ENCODE results near the gene EXOSC6. TPM values are rescaled to one million over a fixed set of nuclear protein-coding genes. Genes with fewer than 3 reads are reported as not detected.

EXOSC6 gene
- total and polyA plus RNA-seq, 2 experiments from 2014 or later = 13.7 to 27.8 TPM

DNA sequence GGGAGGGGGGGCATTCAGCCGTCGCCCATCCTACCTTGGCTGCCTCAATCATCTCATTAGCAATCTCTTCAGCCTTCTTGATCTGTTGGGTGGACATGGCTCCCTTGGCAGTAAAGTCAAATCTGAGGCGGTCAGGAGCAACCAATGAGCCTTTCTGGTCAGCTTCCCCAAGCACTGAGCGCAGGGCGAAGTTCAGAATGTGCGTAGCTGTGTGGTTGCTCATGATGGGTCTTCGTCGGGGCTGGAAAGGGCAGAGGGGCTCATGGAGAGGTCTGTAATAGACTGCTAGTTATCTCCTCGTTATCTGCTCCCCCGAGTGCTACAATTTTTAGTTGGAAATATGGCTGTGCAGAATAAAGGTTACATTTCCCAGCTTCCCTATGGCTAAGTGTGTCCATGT is 7.2 kb upstream of the EXOSC6 start:
- H3K36me3 Mint-ChIP-seq (ENCODE audit: low read depth) = peaks cover 95% of the 10 kb centered on the region
- H3K27me3 ChIP-seq (ENCODE audit: insufficient read depth) = no peaks in the 10 kb centered on the region

DNA sequence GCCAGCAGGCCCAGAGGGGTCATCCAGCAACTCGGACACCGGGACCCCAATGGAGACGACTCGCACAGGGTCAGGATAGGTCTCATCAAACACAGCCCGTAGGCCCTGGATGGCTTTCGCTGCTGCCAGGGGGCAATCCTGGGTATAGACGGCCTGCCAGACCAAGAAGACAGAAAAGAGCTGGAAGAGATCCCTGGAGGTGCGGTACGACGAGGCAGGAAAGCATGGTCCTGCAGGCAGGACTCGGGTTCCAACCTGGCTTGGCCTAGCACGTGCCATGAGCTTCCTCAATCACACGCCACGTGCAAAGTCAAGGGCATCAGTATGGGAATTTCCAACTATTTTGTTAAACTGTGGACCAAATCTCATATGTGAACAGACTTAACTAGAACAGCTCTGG is 6.3 kb upstream of the EXOSC6 start:
- Mint-ChIP-seq H3K27me3 (ENCODE audit: insufficient read depth, low read depth, poor library complexity) (peaks cover 9% of the 10 kb centered on the region), H3K4me3 (no peak overlapping the region), H3K36me3 (ENCODE audit: low read depth) (peaks cover 95% of the 10 kb centered on the region), H3K9me3 (no peaks in the 10 kb centered on the region), H3K27ac (no peak overlapping the region), H3K4me1 (peaks cover 2% of the 10 kb centered on the region; the same call in 1 of the 3 replicates)
- no peaks in the 10 kb centered on the region; the same call in 1 of the 2 replicates for H3K79me2 ChIP-seq (replicated peaks; ENCODE audit: insufficient read depth)
- H3K36me3 ChIP-seq (ENCODE audit: insufficient read depth) = peaks cover 94% of the 10 kb centered on the region
- peaks cover 78% of the 10 kb centered on the region for H3F3A ChIP-seq (replicated peaks; ENCODE audit: low read depth)
- no peak overlapping the region for H3K4me3 ChIP-seq
- peaks cover 59% of the 10 kb centered on the region for H4K20me1 ChIP-seq (replicated peaks; ENCODE audit: insufficient read depth)
- TF ChIP-seq NANOG (IDR thresholded peaks at IDR 0.05; ENCODE audit: borderline replicate concordance) (no peak), JUNB (IDR thresholded peaks at IDR 0.05; ENCODE audit: unreplicated experiment) (no peak), EZH2phosphoT487 (IDR thresholded peaks at IDR 0.05; ENCODE audit: unreplicated experiment) (no peak), POLR2AphosphoS5 (IDR thresholded peaks at IDR 0.05; ENCODE audit: low read depth) (no peak), ZNF331 (CRISPR knock-in tag; IDR thresholded peaks at IDR 0.05; ENCODE audit: low read depth) (no peak), EZH2 (IDR thresholded peaks at IDR 0.05; ENCODE audit: low read depth, unreplicated experiment) (no peak), STAT1 (IDR thresholded peaks at IDR 0.05; ENCODE audit: unreplicated experiment) (no peak)
- TF ChIP-seq, protein P1, sequence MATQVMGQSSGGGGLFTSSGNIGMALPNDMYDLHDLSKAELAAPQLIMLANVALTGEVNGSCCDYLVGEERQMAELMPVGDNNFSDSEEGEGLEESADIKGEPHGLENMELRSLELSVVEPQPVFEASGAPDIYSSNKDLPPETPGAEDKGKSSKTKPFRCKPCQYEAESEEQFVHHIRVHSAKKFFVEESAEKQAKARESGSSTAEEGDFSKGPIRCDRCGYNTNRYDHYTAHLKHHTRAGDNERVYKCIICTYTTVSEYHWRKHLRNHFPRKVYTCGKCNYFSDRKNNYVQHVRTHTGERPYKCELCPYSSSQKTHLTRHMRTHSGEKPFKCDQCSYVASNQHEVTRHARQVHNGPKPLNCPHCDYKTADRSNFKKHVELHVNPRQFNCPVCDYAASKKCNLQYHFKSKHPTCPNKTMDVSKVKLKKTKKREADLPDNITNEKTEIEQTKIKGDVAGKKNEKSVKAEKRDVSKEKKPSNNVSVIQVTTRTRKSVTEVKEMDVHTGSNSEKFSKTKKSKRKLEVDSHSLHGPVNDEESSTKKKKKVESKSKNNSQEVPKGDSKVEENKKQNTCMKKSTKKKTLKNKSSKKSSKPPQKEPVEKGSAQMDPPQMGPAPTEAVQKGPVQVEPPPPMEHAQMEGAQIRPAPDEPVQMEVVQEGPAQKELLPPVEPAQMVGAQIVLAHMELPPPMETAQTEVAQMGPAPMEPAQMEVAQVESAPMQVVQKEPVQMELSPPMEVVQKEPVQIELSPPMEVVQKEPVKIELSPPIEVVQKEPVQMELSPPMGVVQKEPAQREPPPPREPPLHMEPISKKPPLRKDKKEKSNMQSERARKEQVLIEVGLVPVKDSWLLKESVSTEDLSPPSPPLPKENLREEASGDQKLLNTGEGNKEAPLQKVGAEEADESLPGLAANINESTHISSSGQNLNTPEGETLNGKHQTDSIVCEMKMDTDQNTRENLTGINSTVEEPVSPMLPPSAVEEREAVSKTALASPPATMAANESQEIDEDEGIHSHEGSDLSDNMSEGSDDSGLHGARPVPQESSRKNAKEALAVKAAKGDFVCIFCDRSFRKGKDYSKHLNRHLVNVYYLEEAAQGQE (IDR thresholded peaks at IDR 0.05; ENCODE audit: unreplicated experiment) = no peak
- TF ChIP-seq, protein P2, sequence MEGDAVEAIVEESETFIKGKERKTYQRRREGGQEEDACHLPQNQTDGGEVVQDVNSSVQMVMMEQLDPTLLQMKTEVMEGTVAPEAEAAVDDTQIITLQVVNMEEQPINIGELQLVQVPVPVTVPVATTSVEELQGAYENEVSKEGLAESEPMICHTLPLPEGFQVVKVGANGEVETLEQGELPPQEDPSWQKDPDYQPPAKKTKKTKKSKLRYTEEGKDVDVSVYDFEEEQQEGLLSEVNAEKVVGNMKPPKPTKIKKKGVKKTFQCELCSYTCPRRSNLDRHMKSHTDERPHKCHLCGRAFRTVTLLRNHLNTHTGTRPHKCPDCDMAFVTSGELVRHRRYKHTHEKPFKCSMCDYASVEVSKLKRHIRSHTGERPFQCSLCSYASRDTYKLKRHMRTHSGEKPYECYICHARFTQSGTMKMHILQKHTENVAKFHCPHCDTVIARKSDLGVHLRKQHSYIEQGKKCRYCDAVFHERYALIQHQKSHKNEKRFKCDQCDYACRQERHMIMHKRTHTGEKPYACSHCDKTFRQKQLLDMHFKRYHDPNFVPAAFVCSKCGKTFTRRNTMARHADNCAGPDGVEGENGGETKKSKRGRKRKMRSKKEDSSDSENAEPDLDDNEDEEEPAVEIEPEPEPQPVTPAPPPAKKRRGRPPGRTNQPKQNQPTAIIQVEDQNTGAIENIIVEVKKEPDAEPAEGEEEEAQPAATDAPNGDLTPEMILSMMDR (conservative IDR thresholded peaks at IDR 0.05; ENCODE audit: low read depth in 2 of 2) = no peak
- H3K27me3 ChIP-seq (ENCODE audit: insufficient read depth) = no peaks in the 10 kb centered on the region
- no peak overlapping the region for H3K4me2 ChIP-seq
- no peak overlapping the region for H2AFZ ChIP-seq
- no peak overlapping the region; the same call in 1 of the 2 replicates for H3K27ac ChIP-seq (ENCODE audit: low read depth)
- ATAC-seq (no peak), DNase-seq (ENCODE audit: low spot score) (no peak)
- no peaks in the 10 kb centered on the region for H3K9me2 ChIP-seq (ENCODE audit: insufficient read depth)
- no peaks in the 10 kb centered on the region for H3K4me1 ChIP-seq (ENCODE audit: insufficient read depth)

More for the DNA sequence above, 7.2 kb upstream of the EXOSC6 start:
- Histone ChIP-seq H3K4me2 (no peak overlapping the region), H2AFZ (no peak overlapping the region), H3K4me3 (no peak overlapping the region), H3K4me1 (ENCODE audit: insufficient read depth) (no peaks in the 10 kb centered on the region), H3K36me3 (ENCODE audit: insufficient read depth) (peaks cover 94% of the 10 kb centered on the region), H3K27ac (ENCODE audit: low read depth) (no peak overlapping the region), H3F3A (replicated peaks; ENCODE audit: low read depth) (peaks cover 73% of the 10 kb centered on the region), H4K20me1 (replicated peaks; ENCODE audit: insufficient read depth) (peaks cover 58% of the 10 kb centered on the region), H3K9me2 (ENCODE audit: insufficient read depth) (no peaks in the 10 kb centered on the region), H3K79me2 (replicated peaks; ENCODE audit: insufficient read depth) (no peaks in the 10 kb centered on the region; the same call in 1 of the 2 replicates)
- Mint-ChIP-seq H3K4me1 (no peaks in the 10 kb centered on the region), H3K4me3 (no peak overlapping the region), H3K27ac (no peak overlapping the region), H3K27me3 (ENCODE audit: insufficient read depth, low read depth, poor library complexity) (peaks cover 5% of the 10 kb centered on the region), H3K9me3 (no peaks in the 10 kb centered on the region)
- TF ChIP-seq, protein P3, sequence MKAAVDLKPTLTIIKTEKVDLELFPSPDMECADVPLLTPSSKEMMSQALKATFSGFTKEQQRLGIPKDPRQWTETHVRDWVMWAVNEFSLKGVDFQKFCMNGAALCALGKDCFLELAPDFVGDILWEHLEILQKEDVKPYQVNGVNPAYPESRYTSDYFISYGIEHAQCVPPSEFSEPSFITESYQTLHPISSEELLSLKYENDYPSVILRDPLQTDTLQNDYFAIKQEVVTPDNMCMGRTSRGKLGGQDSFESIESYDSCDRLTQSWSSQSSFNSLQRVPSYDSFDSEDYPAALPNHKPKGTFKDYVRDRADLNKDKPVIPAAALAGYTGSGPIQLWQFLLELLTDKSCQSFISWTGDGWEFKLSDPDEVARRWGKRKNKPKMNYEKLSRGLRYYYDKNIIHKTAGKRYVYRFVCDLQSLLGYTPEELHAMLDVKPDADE (IDR thresholded peaks at IDR 0.05) = no peak
- ATAC-seq (no peak), DNase-seq (ENCODE audit: low spot score) (no peak)
